K562 (cell line): ENCODE results near the gene NEUROD4. TPM values are rescaled to one million over a fixed set of nuclear protein-coding genes. Genes with fewer than 3 reads are reported as not detected.
A peak's percentile ranks its signal among the peaks of the same experiment; 100 is the strongest.
"Not testable (repeated sequence)": the region's sequence is repeated elsewhere in the genome, so short reads cannot be mapped to it uniquely, and the experiment has no call there.

Experiments used
- ATAC-seq: fragments of 200-7000 bp; cut with Tn5 transposase; 3 replicates; pipeline ENCODE4 v1.9.1; 2020; ENCODE audit warnings: moderate library complexity
- BruUV-seq: library from RNA; stranded (reverse); fragments of 400-500 nt; replicated peaks from 2 replicates; lab custom pipeline; 2021; lab: Mats Ljungman, UMichigan
- CTCF ChIA-PET: fragments of 300-600 bp; formaldehyde crosslinking; extraction: SDS; loops from one replicate; lab custom pipeline; 2021; ENCODE audit warnings: low intra/inter-chr PET ratio; lab: Yijun Ruan, JAX
- POLR2A ChIA-PET: fragments of 300-600, 350-650 bp; sonication (Branson Sonifier 250); formaldehyde crosslinking; extraction: SDS; loops from one replicate; lab custom pipeline; 2021; ENCODE audit warnings: antibody characterized with exemption, inconsistent platforms; lab: Yijun Ruan, JAX
- DNase-seq, 4 experiments: peaks; one replicate each; pipeline versions ENCODE4 v3.0.0 to v3.0.0-alpha.2; 2011 to 2018; ENCODE audit warnings: low spot score in 3 of 4, mixed read lengths in 3 of 4; ENCODE audit errors: extremely low read depth in 1 of 4
- FAIRE-seq: peaks from 2 replicates; lab custom pipeline; 2011; peaks lifted over from hg19 to GRCh38; lab: Jason Lieb, UNC
- H2AFZ ChIP-seq: 2 replicates; pipeline ENCODE4 v1.6.0; 2011; ENCODE audit warnings: low read depth, low read length, control low read depth, inconsistent platforms
- H3K27ac ChIP-seq: fragments of 200-600 bp; 3 replicates; pipeline ENCODE4 v1.8.0; 2011; ENCODE audit warnings: low read depth, mild to moderate bottlenecking, control low read depth, inconsistent platforms, low read length, moderate library complexity, mixed read lengths; ENCODE audit errors: extremely low read depth
- H3K27me3 ChIP-seq, 2 experiments: fragments of 300-600 bp in 1 of 2; 2 replicates in 1 of 2; 3 replicates in 1 of 2; pipeline versions ENCODE4 v1.6.0 to v1.8.0; 2011; ENCODE audit warnings: inconsistent platforms in 2 of 2, low read length in 2 of 2, mild to moderate bottlenecking in 1 of 2, mixed read lengths in 1 of 2, moderate library complexity in 1 of 2; ENCODE audit not compliant: control insufficient read depth in 2 of 2, insufficient read depth in 2 of 2
- H3K36me3 ChIP-seq: fragments of 300-600 bp; 3 replicates; pipeline ENCODE4 v1.8.0; 2011; ENCODE audit warnings: mild to moderate bottlenecking, low read length, inconsistent platforms; ENCODE audit not compliant: control insufficient read depth, insufficient read depth
- H3K4me1 ChIP-seq, 2 experiments: fragments of 200-600 bp in 1 of 2; replicated peaks in 1 of 2; 2 replicates in 1 of 2; 3 replicates in 1 of 2; pipeline versions ENCODE4 v1.5.1 to v1.8.0; 2011; ENCODE audit warnings: inconsistent platforms in 2 of 2, low read length in 2 of 2, mild to moderate bottlenecking in 1 of 2, mixed read lengths in 1 of 2, moderate library complexity in 1 of 2; ENCODE audit not compliant: control insufficient read depth in 2 of 2, insufficient read depth in 2 of 2
- H3K4me2 ChIP-seq: 2 replicates; pipeline ENCODE4 v1.6.1; 2011; ENCODE audit warnings: low read length, control low read depth, inconsistent platforms, mixed read lengths; ENCODE audit not compliant: insufficient read depth
- H3K4me3 ChIP-seq: fragments of 200-600 bp; sonication (generic), shearing (Covaris generic); 2 replicates; pipeline ENCODE4 v1.5.1; 2016; ENCODE audit warnings: control low read depth, inconsistent platforms
- H3K79me2 ChIP-seq: fragments of 200-600 bp; 3 replicates; pipeline ENCODE4 v1.8.0; 2011; ENCODE audit warnings: low read length, inconsistent platforms; ENCODE audit not compliant: control insufficient read depth, insufficient read depth
- H3K9ac ChIP-seq, 2 experiments: 2 replicates each; pipeline versions ENCODE4 v1.6.0 to v1.6.1; 2011; ENCODE audit warnings: low read depth in 2 of 2, low read length in 2 of 2, control low read depth in 1 of 2, inconsistent platforms in 1 of 2, mild to moderate bottlenecking in 1 of 2, mixed read lengths in 1 of 2; ENCODE audit not compliant: insufficient read depth in 1 of 2
- H3K9me1 ChIP-seq: one replicate; pipeline ENCODE4 v1.6.0; 2011; ENCODE audit warnings: inconsistent platforms, mild to moderate bottlenecking, low read length, moderate library complexity; ENCODE audit not compliant: control insufficient read depth, insufficient read depth
- H3K9me3 ChIP-seq: replicated peaks from 2 replicates; pipeline ENCODE4 v1.5.1; 2011; ENCODE audit warnings: low read depth, low read length, inconsistent platforms; ENCODE audit not compliant: control insufficient read depth, insufficient read depth
- H4K20me1 ChIP-seq: replicated peaks from 2 replicates; pipeline ENCODE4 v1.6.1; 2011; ENCODE audit warnings: low read length, inconsistent platforms, mixed read lengths; ENCODE audit not compliant: control insufficient read depth, insufficient read depth
- BCOR ChIP-seq: fragments of 450-650 bp; IDR thresholded peaks from 2 replicates; pipeline ENCODE4 v1.6.1; 2016
- BRF1 ChIP-seq: IDR thresholded peaks from 3 replicates; pipeline ENCODE4 v1.6.1; 2011; ENCODE audit warnings: borderline replicate concordance, mild to moderate bottlenecking; ENCODE audit not compliant: insufficient read length; ENCODE audit errors: extremely low read depth
- CEBPB ChIP-seq: fragments of 450-650 bp; IDR thresholded peaks from 2 replicates; pipeline ENCODE4 v1.6.1; 2016; ENCODE audit warnings: missing genetic modification characterization, missing compliant biosample characterization
- HLTF ChIP-seq: fragments of 450-650 bp; IDR thresholded peaks from 2 replicates; pipeline ENCODE4 v1.6.1; 2016
- KAT7 ChIP-seq: sonication (generic); formaldehyde crosslinking; IDR thresholded peaks from 2 replicates; pipeline ENCODE4 v1.8.0; 2022; ENCODE audit warnings: missing genetic modification reagents, mild to moderate bottlenecking, borderline replicate concordance
- KDM1A ChIP-seq, 2 experiments: fragments of 450-650 bp; IDR thresholded peaks; 2 replicates each; pipeline ENCODE4 v1.6.1; 2016; ENCODE audit warnings: mild to moderate bottlenecking in 2 of 2
- NFRKB ChIP-seq: fragments of 450-650 bp; IDR thresholded peaks from 2 replicates; pipeline ENCODE4 v1.6.1; 2016; ENCODE audit warnings: low read depth
- SNIP1 ChIP-seq: fragments of 450-650 bp; IDR thresholded peaks from 2 replicates; pipeline ENCODE4 v1.7.1; 2017; ENCODE audit warnings: low read depth, mild to moderate bottlenecking
- ZNF146 ChIP-seq: IDR thresholded peaks from one replicate; pipeline ENCODE4 v1.6.1; 2018; ENCODE audit warnings: missing compliant biosample characterization; ENCODE audit not compliant: unreplicated experiment
- ZNF253 ChIP-seq: fragments of 250-450 bp; sonication (Bioruptor Pico); conservative IDR thresholded peaks from 2 replicates; pipeline ENCODE4 v1.6.1; 2021; ENCODE audit warnings: mild to moderate bottlenecking
- WGBS: fragments of 100-300 bp; shearing (Covaris generic); methylation state at CpG from one replicate; pipeline ENCODE4 v1.1.6; 2016; ENCODE audit warnings: low coverage, mixed read lengths; ENCODE audit not compliant: insufficient coverage; ENCODE audit errors: missing lambda C conversion rate; 5-methylcytosine and 5-hydroxymethylcytosine counted together
- in situ Hi-C: fragments of 300-500 bp; cut with MboI; formaldehyde crosslinking; loops from 4 replicates; pipeline ENCODE4 v1.15.0; 2018; ENCODE audit warnings: inconsistent platforms, mixed read lengths
- intact Hi-C: fragments of 100-400 bp; cut with micrococcal nuclease; formaldehyde crosslinking; loops from 2 replicates; pipeline ENCODE4 v1.14.2; 2022
- polyA plus RNA-seq, 8 experiments: library from polyadenylated mRNA; depleted of rRNA in 4 of 8; stranded (reverse) in 5 of 8; unstranded in 3 of 8; fragments of >200 nt; fragmentation: Nextera tagmentation in 2 of 8; fragmentation: Illumina TruSeq in 1 of 8; extraction: Ambion mirVana in 2 of 8; extraction: Trizol in 1 of 8; gene quantifications; 2 replicates each; pipeline versions ENCODE4 v1.2.1 to v1.2.3, GENCODE V29; 2011 to 2014; ENCODE audit warnings: inconsistent platforms in 1 of 8, missing spikeins in 1 of 8
- total RNA-seq, 7 experiments: library from RNA; depleted of rRNA in 6 of 7; stranded (reverse); fragments of >200 nt in 6 of 7; fragmentation: Illumina TruSeq in 2 of 7; extraction: Trizol in 2 of 7; gene quantifications; 2 replicates each; pipeline versions ENCODE4 v1.2.1 to v1.2.3, GENCODE V29; 2011 to 2021; ENCODE audit warnings: low replicate concordance in 1 of 7
- TF ChIP-seq, protein P1 (sequence below): sonication (generic); formaldehyde crosslinking; IDR thresholded peaks from 2 replicates; pipeline ENCODE4 v1.8.0; 2022; ENCODE audit warnings: missing genetic modification reagents, mild to moderate bottlenecking, borderline replicate concordance

The NEUROD4 gene
- total and polyA plus RNA-seq, 9 of the 15 experiments (the other 6 are each of a cell fraction or from before 2014, with no cell fraction given): not detected

DNA sequence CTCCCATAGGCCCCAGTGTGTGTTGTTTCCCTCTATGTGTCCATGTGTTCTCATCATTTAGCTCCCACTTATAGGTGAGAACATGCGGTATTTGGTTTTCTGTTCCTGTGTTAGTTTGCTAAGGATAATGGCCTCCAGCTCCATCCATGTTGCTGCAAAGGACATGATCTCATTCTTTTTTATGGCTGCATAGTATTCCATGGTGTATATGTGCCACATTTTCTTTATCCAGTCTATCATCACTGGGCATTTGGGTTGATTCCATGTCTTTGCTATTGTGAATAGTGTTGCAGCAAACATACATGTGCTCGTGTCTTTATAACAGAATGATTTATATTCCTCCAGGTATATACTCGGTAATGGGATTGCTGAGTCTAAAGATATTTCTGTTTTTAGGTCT lies 33.0 kb upstream of the NEUROD4 start:
- H3K79me2 ChIP-seq, H3K9ac ChIP-seq: not testable (repeated sequence)
- TF ChIP-seq BCOR (peak; percentile 79), ZNF146 (CRISPR knock-in tag) (peak; percentile 84), KDM1A (IDR thresholded peaks at IDR 0.05) (peak in 1 of 2 experiments; percentile 54; a peak in 2 of 4 replicates)
- TF ChIP-seq, all 486 proteins: peak for 3; not testable (repeated sequence) for 483
- H2AFZ ChIP-seq, BruUV-seq, DNase-seq, H4K20me1 ChIP-seq, in situ Hi-C loops, H3K27ac ChIP-seq, H3K9me1 ChIP-seq, H3K36me3 ChIP-seq, CTCF ChIA-PET, H3K27me3 ChIP-seq, FAIRE-seq, intact Hi-C loops, H3K4me3 ChIP-seq, H3K4me2 ChIP-seq, ATAC-seq, H3K9me3 ChIP-seq: not testable (repeated sequence)
- 96% methylated on average over 3 of the region's 3 CpGs for WGBS
- H3K4me1 ChIP-seq: peaks cover 5 to 51% of the 10 kb centered on the region in 2 experiments
- POLR2A ChIA-PET: interaction anchor here (1.2 kb wide), 1 partner anchor 64 kb away, joined by 3 read pairs; no protein-coding TSS in a partner anchor

GRCh38 chr12:54987611-54988231 lies 32.1 kb upstream of the NEUROD4 start:
- Histone ChIP-seq H3K9me3 (no peaks in the 10 kb centered on the region), H3K27ac (peak overlapping the region; percentile 78), H3K9me1 (no peaks in the 10 kb centered on the region), H3K4me2 (peak overlapping the region; percentile 42; the same call in 1 of the 2 replicates), H3K79me2 (no peaks in the 10 kb centered on the region), H3K9ac (peak overlapping the region in 1 of 2 experiments; percentile 39; a peak in 2 of 4 replicates), H2AFZ (peak overlapping the region; percentile 81), H3K4me3 (no peak overlapping the region), H4K20me1 (no peaks in the 10 kb centered on the region), H3K36me3 (no peaks in the 10 kb centered on the region), H3K4me1 (peaks cover 5 to 51% of the 10 kb centered on the region in 2 experiments), H3K27me3 (no peaks in the 10 kb centered on the region)
- POLR2A ChIA-PET: interaction anchor here (0.8 to 1.6 kb wide), 5 partner anchors 8 to 85 kb away, joined by 3 to 4 read pairs (median 3); no protein-coding TSS in a partner anchor
- CTCF ChIA-PET: no interaction called here
- BruUV-seq: no TSS peak
- in situ Hi-C loops: no loop called here
- FAIRE-seq (peak; percentile 75), ATAC-seq (peak; percentile 76), DNase-seq (peak; percentile 56 to 79 (median 62))
- WGBS: 10% methylated on average over 4 of the region's 4 CpGs
- intact Hi-C loops: no loop called here
- TF ChIP-seq CEBPB (tag) (no peak), BRF1 (no peak), KAT7 (CRISPR knock-in tag) (no peak), ZNF253 (CRISPR knock-in tag) (no peak), SNIP1 (0 out of 2 replicates have a peak, but pooled peaks have one; percentile 16), NFRKB (peak; percentile 61; the same call in 1 of the 2 replicates), HLTF (no peak)
- TF ChIP-seq, protein P1, sequence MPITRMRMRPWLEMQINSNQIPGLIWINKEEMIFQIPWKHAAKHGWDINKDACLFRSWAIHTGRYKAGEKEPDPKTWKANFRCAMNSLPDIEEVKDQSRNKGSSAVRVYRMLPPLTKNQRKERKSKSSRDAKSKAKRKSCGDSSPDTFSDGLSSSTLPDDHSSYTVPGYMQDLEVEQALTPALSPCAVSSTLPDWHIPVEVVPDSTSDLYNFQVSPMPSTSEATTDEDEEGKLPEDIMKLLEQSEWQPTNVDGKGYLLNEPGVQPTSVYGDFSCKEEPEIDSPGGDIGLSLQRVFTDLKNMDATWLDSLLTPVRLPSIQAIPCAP (CRISPR knock-in tag): no peak
